WI38 (cell line): ENCODE results near the gene STAB1.

Source experiments
- H3K4me3 ChIP-seq: 2 replicates; pipeline ENCODE4 v1.5.1; 2011; ENCODE audit warnings: low read depth, mild to moderate bottlenecking, control low read depth, low read length
- CTCF ChIP-seq: IDR thresholded peaks from 2 replicates; pipeline ENCODE4 v1.5.1; 2012; ENCODE audit warnings: low read depth, mild to moderate bottlenecking, control low read depth, low read length

STAB1 gene, protein sequence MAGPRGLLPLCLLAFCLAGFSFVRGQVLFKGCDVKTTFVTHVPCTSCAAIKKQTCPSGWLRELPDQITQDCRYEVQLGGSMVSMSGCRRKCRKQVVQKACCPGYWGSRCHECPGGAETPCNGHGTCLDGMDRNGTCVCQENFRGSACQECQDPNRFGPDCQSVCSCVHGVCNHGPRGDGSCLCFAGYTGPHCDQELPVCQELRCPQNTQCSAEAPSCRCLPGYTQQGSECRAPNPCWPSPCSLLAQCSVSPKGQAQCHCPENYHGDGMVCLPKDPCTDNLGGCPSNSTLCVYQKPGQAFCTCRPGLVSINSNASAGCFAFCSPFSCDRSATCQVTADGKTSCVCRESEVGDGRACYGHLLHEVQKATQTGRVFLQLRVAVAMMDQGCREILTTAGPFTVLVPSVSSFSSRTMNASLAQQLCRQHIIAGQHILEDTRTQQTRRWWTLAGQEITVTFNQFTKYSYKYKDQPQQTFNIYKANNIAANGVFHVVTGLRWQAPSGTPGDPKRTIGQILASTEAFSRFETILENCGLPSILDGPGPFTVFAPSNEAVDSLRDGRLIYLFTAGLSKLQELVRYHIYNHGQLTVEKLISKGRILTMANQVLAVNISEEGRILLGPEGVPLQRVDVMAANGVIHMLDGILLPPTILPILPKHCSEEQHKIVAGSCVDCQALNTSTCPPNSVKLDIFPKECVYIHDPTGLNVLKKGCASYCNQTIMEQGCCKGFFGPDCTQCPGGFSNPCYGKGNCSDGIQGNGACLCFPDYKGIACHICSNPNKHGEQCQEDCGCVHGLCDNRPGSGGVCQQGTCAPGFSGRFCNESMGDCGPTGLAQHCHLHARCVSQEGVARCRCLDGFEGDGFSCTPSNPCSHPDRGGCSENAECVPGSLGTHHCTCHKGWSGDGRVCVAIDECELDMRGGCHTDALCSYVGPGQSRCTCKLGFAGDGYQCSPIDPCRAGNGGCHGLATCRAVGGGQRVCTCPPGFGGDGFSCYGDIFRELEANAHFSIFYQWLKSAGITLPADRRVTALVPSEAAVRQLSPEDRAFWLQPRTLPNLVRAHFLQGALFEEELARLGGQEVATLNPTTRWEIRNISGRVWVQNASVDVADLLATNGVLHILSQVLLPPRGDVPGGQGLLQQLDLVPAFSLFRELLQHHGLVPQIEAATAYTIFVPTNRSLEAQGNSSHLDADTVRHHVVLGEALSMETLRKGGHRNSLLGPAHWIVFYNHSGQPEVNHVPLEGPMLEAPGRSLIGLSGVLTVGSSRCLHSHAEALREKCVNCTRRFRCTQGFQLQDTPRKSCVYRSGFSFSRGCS (N-terminal part only)

GRCh38 chr3:52494886-52495495 is at the start of gene STAB1:
Gene STAB1 (plus strand): TSS chr3:52495338. CDS start chr3:52495414, 76 bp downstream.
- H3K4me3 ChIP-seq, result no peak within 1 kb of the TSS
- TF ChIP-seq CTCF, result no peak

DNA sequence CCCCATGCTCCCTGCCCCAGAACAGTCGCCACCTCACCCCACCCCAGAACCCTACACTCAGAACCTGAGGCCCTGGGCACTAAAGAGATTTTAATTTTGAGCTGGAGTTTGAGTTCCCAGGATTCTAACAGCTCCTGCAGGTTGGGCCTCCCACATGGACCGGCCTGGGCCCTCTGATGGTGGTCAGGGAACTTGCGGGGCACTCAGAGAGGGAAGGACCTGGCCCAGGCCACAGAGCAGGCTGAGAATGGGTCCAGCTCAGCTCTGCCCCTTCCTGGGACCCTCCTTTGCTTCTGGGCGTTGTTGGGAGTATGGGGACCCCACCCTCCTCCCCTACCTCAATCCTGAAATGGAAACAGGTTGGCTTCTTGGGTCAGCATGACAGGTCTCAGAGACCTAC is 49.1 kb upstream of the STAB1 start:
- no peak overlapping the region for H3K4me3 ChIP-seq
- no peak for TF ChIP-seq CTCF

- peak; percentile 100 for TF ChIP-seq CTCF
- H3K4me3 ChIP-seq, result no peak overlapping the region
These were observed 48.3 kb upstream of the STAB1 start for GRCh38 chr3:52446631-52447511.

- no peak for TF ChIP-seq CTCF
- H3K4me3 ChIP-seq, result no peak overlapping the region
These were observed 47.4 kb upstream of the STAB1 start for GRCh38 chr3:52447512-52448355.

DNA sequence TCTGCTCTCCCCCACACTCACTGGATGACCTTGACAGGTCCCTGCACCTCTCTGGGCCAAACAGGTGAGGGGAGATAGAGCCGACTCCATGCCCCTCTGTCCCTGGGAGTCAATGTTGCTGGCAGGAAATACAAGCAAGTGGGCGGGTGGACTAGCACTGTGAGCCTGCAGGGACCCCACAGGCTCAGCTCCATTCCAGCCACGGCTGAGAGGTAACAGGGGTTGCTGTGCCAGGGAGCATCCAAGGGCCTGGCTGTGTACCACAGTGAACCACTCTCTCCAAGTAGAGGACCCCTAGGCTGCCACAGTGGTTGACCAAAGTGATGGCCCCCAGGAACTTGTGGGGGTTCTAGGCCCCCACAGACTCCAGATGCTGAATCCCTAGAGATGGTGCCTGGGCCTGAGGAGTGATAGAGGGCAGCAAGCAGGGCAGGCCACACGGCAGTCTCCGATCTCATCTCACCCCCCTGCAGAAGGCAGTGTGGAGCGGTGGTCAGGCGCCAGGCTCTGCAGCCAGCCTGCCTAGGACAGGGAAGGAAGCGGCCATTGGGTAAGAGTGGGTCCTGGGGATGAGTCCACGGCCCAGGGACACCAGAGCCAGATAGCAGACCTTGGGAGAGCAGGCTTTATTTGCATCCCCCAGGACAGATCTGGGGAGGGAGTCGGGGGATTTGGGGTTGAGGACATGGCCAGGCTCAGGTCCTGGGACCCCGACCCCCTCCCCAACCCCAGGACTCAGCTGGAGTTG is 44.5 kb upstream of the STAB1 start:
- no peak for TF ChIP-seq CTCF

More for the DNA sequence above, 44.5 kb upstream of the STAB1 start:
- no peak overlapping the region for H3K4me3 ChIP-seq
